Bone marrow (tissue), 2 donors: ENCODE data around the gene CLDN2.
"Not testable (repeated sequence)": the region's sequence is repeated elsewhere in the genome, so short reads cannot be mapped to it uniquely, and the experiment has no call there.

ENCODE experiments used
- DNase-seq, 2 donors: peaks; one replicate each; lab custom pipeline; 2025; lab: John Stamatoyannopoulos, UW

The CLDN2 gene, protein sequence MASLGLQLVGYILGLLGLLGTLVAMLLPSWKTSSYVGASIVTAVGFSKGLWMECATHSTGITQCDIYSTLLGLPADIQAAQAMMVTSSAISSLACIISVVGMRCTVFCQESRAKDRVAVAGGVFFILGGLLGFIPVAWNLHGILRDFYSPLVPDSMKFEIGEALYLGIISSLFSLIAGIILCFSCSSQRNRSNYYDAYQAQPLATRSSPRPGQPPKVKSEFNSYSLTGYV

DNA sequence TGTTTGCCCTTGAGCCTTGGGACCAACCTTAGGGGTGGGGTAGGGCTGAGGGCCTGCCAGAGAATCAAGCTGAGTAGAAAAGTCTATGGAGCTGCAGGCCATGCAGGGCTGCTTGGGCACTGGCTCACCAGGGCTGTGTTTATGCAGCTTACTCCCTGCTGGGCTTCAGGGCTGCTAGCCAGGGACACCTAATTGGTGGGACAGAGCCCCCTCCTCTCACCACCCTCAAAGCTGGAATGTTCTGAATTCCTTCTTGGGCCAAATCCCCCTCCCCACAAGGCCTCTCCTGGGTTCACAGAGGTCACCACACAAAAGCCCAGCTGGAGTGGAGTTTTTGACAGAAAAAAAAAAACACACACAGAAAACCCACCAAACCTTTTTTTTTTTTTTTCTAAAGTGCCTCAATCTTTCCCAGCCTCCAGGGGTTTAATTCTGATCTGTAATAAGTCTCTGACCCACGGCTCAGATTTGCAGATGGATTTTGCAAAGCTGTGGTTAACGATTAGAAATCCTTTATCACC is at the start of gene CLDN2:
CLDN2 (plus strand) TSS at position 471 of the 521 bp plus-strand sequence. CDS start 7,827 bp downstream, outside the sequence.
- no peak for DNase-seq

DNA sequence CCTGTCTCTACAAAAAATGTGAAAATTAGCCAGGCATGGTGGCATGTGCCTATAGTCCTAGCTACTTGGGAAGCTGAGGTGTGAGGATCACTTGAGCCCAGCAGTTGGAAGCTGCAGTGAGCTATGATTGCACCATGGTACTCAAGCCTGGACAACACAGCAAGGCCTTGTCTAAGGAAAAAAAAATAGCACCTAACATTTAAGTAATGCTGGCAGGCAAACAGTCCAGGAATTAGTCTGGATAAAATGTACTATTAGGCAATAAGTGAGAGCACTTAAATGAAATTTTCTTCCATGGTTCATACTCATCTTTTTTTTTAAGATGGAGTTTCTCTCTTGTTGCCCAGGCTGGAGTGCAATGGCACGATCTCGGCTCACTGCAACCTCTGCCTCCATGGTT is 47.4 kb upstream of the CLDN2 start:
- not testable (repeated sequence) for DNase-seq

DNA sequence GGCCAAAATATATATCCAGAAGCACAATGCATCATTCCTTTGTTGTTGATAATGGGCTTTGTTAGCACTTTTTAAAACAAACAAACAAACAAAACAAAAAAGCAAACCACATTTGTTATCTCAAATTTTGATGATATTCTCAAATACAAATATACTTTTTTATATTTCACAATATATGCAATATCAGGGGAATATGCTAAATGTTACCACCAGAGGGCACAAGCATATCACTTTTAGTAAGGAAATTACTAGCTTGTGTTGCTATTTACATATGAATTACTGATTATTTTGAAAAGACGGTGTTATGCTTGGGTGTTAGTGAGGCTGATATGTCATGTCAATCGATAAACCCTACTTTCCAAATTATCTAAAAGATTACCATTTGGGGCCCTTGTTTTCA is 46.1 kb upstream of the CLDN2 start:
- DNase-seq = no peak

DNA sequence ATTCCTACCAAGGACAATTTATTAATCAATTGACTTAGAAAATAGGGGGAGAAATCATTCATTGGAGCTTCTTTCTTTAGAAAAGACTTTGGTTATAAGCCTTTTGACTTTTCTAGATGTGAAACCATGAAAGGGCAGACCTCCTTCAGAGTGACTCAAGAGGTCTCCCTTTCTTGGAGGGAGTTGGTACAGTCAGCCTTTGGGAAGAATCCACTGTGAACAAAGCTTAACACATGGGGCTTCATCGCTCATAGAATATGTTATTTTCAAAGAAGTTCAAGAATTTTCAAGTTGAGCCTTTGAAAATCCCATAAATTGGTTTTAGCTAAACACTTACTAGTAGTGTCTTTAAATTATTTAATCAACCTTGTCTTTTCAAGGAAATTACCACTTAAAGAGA is 45.1 kb upstream of the CLDN2 start:
- DNase-seq = no peak

DNA sequence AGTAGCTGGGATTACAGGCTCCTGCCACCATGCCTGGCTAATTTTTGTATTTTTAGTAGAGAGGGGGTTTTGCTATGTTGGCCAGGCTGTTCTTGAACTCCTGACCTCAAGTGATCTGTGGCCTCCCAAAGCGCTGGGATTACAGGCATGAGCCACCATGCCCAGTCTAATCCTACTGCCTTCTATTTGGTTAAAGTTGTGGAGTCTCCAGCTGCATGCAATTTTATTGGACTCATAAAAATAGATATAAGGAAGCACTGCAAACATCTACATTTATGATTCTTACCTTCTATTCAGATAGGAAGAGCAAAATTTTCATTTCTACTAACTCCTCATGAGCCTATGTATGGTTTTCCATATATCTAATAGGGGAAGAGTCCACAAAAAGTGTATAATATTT is 30.7 kb upstream of the CLDN2 start:
- DNase-seq = no peak

DNA sequence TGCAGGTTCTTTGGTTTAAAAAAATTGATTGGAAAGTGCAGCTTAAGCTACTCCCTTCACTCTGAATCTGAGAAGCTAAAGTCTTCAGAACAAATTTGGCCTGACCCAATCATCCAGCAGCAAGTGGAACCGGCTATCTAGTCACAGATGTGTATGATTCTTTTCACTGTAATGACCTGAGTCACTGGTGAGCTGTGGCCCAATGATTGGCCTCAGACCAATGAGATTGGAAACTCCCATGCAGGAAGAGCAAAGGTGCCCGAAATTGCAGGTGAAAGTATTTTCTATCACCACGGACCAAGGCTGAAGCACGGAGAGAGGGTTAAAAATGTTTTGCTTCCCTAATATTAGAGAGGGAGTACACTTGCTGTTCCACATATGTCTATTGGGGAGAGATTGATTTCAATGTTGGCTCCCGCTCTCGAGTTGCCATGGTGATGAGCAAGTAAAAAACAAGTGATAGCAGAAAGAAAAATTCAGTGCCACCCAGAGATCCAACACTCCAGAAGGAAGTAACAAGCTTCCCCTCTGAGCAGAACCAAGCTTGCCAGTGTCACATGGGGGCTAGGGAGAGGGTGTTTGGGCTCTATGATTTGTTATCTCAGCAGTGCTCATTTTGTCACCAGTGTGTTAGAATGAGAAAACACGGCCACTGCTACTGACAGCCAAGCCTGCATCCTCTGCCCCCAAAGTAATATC is 28.3 kb upstream of the CLDN2 start:
- no peak for DNase-seq

DNA sequence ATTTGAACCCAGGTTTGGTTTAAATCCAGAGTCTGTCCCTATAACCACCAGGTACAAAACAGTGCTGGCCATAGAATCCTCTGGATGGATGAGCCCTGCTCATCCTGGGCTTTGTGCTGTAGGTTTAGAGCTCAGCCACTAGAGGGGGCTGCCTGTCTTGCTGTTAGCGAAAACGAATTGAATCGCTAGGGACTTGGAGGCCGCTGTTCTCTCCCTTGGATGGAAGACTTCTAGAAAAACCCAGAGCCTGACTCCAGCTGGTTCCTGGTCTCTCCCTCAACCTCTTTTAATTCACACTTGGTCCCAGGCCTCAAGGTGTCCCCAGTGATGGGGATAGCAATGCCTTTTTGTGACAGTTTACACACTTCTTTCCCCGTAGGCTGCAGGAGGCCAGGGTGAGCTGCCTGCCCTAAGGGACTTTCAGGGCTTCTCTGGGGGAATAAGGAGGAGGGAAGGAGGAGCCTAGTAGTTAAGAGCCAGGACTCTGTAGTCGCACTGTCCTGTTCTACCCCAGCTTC is 25.8 kb upstream of the CLDN2 start:
- no peak for DNase-seq

DNA sequence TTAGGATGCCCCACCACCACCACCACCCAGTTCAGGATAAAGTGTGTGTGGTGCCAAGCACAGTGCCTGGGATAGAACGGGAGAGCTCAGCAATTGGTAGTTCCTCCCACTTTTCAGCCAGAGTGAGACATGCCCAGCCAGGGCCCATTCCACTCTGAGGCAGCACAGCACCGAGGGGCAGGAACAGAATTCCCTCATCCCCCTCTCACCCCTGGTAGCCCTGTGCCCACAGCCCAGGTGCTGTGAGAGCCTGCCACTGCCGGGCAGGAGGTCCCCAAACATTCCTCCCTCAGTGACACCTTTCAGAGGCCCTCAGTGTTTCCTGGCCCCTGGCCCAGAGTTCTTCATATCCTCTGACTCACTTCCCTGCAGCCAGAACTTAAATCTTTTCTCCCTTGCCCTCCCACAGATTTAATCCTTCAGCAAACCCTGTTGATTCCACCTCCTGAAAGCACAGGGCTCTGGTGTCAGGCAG is 25.2 kb upstream of the CLDN2 start:
- no peak for DNase-seq

DNA sequence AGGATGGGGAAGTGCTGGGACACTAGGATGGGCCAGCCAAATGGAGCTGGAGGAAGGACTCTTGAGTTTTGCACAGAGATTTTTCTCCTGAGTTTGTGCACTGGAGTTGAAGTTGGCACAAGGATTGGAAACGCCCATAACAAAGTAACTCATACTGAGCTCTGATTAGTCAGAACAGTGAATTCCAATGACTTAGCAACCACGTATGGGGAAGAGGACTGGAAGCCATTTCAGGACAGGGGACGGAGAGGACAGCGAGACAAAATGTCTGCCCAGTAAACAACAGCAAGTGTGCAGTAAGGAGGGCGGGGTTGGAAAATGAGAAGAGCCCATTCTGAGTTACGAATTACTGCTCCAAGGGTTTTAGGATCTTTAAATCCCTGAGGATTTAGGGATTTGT is 22.9 kb upstream of the CLDN2 start:
- no peak for DNase-seq

DNA sequence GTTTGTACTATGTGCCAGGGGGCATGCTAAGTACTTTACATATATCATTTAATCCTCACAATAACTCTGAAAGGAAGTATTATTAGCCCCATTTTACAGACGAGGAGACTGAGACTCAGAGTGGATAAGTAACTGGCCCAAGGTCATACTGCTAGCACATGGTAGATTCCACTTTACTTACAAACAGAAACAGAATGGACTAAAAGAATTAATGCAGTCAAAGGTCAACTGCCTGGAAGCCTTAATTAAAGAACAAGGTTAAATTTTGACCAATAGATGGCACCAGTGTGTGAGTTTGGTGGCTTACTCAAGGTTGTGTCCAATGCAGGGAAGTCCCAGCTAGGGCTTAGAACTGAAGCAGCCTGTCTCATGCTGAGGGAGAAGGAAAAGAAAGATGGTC is 21.7 kb upstream of the CLDN2 start:
- DNase-seq = no peak

DNA sequence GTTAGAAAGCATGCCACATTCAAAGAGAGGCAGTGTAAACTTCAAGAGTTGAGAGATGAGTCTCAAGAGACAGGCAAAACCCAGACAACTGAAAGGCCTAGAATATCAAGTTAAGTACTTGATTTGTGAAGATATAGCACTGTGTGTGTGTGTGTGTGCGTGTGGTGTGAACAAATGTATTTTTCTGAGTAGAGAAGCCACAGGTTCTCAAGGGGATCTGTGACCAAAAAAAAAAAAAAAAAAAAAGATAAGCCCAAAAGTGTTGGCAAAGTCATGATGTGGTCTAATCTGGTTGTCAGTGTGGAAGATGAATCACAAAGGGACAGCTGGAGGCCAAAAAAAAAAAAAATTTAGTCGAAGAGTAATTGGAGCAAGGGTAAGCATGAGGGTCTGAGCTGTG is 20.9 kb upstream of the CLDN2 start:
- no peak for DNase-seq

DNA sequence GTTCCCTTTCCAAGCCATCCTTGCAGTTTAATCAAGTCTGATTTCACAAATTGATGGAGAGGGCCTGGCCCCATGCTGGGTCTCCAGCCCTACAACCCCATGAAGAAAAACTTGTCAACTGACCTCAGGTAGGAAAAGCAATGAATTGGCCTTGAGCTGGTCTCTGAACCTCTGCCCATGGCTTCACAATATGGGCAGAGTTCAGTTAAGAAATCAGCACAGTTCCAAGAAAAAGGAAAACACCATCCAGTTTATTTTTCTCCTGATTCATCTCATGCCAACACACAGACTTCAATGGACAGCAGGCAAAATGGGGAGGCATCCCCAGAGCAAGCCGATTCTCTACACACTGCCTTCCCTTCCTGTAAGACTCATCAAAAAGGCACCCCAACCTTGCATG is 20.4 kb upstream of the CLDN2 start:
- DNase-seq = no peak

DNA sequence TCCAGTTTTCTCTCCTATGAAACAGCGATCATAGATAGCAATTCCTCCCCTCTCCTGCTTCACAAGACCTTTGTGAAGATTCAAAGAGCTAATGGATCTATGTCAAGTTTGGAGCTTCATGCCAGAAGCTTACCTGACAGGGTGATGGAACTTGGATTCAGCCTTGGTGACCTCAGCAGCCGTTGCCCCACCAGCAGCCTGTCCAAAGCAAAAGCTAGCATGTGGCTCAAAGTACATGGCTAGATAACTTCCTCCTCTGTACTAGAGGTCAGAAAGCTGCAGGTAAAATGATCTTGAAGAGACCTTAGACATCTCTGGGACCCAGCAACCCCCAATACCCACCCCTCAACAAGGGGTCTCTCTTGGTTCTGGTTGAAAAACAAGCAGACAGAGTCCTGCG is 18.9 kb upstream of the CLDN2 start:
- DNase-seq = no peak

DNA sequence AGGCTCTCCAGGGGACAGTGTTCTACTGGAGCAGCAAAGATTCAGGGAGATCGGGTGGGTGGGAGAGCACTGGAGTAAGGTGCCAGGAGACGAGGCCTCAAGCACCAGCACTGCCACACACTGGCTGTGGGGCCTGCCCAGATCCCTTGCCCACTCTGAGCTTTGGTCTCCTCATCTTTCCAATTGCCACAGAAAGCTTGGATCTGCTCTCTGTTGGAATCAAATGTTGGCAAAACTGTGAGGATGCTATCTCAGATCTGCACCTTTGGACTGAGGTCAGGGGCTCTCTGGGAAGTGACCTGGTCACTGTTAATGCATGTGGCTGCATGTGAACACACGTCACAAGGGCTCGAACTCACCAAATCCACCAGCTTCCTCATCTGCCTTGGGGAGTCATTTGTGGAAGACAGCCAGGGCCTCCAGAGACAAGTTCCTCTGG is 18.4 kb upstream of the CLDN2 start:
- no peak for DNase-seq

DNA sequence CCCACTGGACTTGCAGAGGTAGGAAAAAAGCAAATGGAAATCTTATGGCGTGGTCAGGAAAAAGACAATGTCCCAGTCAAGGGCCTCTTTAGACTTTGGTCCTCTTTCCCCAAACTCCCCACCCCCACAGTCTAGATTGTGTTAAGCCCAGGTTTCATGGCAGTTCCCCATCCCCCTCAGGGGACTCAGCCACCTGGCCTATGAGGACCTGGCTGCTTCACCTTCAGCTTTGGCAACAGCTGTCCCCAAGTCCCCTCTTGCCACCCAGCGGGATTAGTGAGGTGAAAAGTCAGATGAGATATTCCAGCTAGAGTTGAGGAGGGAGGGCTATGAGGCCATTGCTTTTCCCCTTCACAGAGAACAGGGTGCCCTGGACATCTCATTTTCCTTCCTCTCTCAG is 17.5 kb upstream of the CLDN2 start:
- DNase-seq = no peak

DNA sequence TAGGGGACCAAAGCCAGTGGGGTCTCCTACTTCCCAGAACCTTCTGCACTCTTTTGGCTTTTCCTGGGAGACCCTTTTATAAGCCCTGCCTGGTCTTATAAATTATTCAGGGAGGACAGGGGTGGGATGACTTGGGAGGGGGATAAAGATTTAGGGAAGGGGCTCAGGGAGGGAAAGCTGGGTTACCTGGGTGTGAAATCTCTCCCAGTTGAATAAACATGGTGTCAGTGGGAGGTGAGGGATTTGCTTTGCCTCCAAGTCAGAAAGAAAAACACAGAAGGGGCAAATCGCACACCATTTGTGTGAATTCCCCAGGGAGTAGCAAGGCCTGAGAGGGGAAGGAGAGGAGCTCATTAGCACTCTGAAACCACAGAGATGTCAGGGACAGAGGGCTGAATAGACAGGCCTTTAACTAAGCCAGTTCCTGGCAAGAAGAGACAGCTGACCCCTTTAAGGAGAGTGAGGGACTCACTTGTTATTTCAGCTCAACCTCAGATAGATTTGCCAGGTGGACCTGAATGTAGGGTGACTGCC is 16.8 kb upstream of the CLDN2 start, which contains the start of gene RIPPLY1:
RIPPLY1 (minus strand) TSS at position 51 of the 534 bp plus-strand sequence. CDS start 54 bp downstream, outside the sequence.
- no peak for DNase-seq

DNA sequence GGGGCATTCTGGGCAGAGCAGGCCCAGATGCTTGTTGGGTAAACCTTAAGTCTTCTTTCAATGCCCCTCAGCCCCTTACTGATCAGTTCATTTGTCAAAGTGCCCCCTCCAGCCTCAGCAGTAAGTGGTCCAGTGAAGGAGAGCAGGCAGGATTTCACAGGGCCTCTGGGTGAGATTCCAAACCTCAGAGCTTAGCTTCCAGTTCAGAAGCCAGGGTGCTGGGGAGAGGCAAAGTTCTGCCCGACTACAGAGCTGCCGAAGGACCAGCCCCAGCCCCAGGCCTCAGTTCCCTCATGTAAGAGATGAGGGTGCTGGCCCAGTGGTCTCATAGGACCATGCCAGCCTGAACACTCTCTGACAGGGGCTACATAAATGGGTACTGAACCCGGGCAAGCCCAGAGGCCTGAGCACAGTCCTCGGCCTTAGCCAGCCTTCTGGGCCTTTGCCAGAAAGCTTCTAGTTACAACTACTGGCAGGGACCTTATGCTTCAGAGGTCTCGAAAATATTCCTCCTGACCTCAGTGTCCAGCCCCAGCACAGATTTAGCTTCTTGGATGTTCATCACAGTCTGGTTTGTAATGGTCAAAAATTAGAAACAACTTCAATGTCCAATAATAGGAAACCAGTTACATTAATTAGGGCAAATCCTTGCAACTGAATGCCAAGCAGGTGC is 16.2 kb upstream of the CLDN2 start:
- no peak for DNase-seq

DNA sequence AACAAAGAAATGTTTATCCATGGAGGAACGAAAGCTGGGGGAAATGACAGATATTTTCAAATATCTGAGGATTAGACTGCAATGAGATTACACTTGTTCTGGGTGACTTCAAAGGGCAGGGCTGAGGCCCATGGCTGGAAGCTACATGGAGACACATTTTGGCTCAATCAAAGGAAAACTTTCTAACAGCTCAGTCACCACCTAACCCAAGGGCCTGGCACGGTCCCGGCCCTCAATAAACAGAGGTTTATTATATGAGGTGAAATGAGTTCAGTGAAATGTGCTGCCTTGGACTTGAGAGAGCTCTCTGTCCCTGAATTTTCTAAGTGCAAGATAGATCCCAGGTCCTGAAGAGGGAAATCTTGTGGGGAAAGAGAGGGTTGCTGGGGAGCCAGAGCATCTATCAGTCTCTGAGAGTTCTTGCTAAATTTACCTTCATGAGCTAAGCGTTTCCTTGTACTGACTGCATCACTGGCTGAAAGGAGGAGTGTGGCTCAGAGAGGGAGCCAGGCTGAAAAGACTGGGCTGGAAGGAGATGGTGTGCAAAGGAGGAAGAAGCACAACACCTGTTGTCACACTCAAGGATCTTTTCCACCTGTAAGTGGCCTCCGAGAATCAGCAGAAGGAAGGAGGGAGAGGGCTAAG is 15.0 kb upstream of the CLDN2 start:
- DNase-seq = no peak

DNA sequence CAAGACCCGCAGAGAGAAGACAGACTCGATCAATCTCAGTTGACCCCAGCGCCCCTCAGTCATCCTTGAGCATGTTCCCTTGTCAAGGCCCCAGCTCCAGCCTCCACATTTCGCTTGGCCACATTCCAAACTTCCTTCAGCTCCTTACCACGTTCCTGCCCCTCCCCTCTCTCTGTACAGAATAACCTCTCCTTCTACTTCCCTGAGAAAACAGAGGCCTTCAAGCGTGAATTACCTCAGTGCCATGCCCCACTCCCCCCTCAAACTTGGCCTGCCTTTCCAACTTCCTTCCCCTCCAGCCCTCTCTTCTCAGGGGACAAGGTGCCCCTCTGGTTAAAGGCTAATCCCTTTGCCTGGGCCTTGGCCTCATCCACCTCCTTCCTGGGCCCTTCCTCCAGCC is 13.8 kb upstream of the CLDN2 start:
- DNase-seq = no peak

DNA sequence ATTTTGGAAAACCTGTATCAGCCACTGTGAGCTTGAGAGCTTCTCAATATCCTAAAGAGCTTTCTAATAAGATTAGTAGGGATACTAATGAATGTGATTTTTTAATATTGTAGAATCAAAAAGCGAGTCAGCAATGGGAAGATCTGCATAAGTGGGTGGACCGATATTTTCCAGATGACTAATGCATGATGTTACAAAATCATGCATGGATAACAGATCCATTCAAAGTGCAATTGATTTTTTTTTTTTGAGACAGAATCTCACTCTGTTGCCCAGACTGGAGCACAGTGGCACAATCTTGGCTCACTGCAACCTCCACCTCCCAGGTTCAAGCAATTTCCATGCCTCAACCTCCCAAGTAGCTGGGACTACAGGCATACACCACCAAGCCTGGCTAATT is 7.3 kb upstream of the CLDN2 start:
- no peak for DNase-seq

DNA sequence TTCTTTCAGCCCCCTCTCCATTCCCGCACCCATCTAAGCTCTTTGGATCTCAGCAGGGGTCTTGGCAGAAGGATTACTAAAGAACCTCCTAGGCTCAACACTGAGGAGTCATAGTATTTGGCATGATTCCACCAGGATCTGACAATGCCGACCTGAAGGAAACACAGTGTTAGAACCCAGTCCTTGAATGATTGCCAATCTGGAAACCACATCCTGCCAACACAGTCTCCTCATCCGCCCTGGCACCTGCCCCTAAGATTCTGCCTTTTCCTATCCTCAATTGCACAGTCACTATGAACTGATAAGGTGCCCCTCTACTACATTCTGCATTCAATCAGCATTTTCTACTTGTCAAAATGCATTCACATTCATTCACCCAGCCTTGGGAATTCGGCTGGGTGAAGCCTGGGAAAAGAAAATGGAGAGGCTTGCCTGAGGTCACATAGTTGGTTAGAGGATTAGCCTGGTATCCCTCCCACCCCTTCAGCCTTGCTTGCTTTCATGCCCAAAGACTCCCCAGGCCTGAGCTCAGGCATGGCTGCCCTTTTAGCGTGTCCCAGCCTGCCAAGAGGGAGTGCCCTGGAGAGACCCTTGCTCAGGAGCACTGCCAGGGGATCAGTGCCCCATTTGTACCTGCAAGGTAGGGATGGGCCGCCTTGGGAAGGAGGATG is 2.2 kb upstream of the CLDN2 start:
- DNase-seq = peak in 1 of 2 donors; percentile 35
